Activated naive CD4-positive, alpha-beta T cell treated with anti-CD3 and anti-CD28 coated beads for 36 hours (primary cell): ENCODE data around the gene SLMAP. TPM values are rescaled to one million over a fixed set of nuclear protein-coding genes. Genes with fewer than 3 reads are reported as not detected.

ENCODE experiments used
- CTCF ChIA-PET: fragments of 350-600 bp; sonication (Branson Sonifier 250); formaldehyde crosslinking; loops from one replicate; lab custom pipeline; 2021; ENCODE audit warnings: antibody characterized with exemption; lab: Charles Lee
- DNase-seq: peaks from one replicate; pipeline ENCODE4 v3.0.0-alpha.2; 2020
- H3K27ac Mint-ChIP-seq: one replicate; pipeline ENCODE4 v1.8.0; 2021; ENCODE audit warnings: mild to moderate bottlenecking, mixed read lengths
- H3K27me3 Mint-ChIP-seq: one replicate; pipeline ENCODE4 v1.8.0; 2021; ENCODE audit warnings: low read depth, mixed read lengths
- H3K36me3 Mint-ChIP-seq: one replicate; pipeline ENCODE4 v1.8.0; 2021; ENCODE audit warnings: low read depth, mixed read lengths
- H3K4me1 Mint-ChIP-seq: one replicate; pipeline ENCODE4 v1.8.0; 2021; ENCODE audit warnings: low read depth, mixed read lengths
- H3K4me3 Mint-ChIP-seq: one replicate; pipeline ENCODE4 v1.8.0; 2021; ENCODE audit warnings: mild to moderate bottlenecking, moderate library complexity, mixed read lengths
- H3K9me3 Mint-ChIP-seq: one replicate; pipeline ENCODE4 v1.8.0; 2021; ENCODE audit warnings: mixed read lengths
- intact Hi-C: fragments of 100-400 bp; cut with micrococcal nuclease; formaldehyde crosslinking; loops from one replicate; pipeline ENCODE4 v1.15.1; 2023
- total RNA-seq, 2 experiments: library from RNA; stranded (reverse); gene quantifications; one replicate each; pipeline ENCODE4 v1.2.3, GENCODE V29; 2021

The SLMAP gene
- total RNA-seq, 2 experiments from 2014 or later, result 35.1 TPM

DNA sequence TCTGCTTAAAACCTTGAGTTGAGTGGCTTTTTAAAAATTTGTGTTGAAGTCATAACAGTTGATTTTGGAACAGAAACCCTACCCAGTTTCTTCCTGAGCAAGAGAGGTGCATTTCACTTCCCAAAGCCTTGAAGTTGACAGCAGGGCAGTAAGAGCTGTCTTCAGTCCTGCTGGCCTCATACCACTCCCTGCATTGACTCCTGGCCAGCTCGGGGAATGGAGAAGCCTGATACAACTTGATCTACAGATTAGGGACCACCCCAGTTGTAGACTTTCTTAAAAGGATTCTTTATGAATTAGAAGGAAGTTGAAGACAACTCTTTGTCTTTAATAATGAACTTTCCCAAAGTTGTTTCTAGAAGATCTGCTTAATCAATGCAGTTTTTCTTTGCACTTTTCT, 161.5 kb downstream of the SLMAP start:
- Mint-ChIP-seq H3K9me3 (no peaks in the 10 kb centered on the region), H3K4me3 (no peak overlapping the region), H3K4me1 (no peaks in the 10 kb centered on the region), H3K36me3 (peaks cover 34% of the 10 kb centered on the region), H3K27me3 (no peaks in the 10 kb centered on the region), H3K27ac (no peak overlapping the region)
- CTCF ChIA-PET, result interaction anchor here (0.6 kb wide), 1 partner anchor 206 kb away, joined by 4 read pairs; no protein-coding TSS in a partner anchor
- intact Hi-C loops, result no loop called here
- no peak for DNase-seq

DNA sequence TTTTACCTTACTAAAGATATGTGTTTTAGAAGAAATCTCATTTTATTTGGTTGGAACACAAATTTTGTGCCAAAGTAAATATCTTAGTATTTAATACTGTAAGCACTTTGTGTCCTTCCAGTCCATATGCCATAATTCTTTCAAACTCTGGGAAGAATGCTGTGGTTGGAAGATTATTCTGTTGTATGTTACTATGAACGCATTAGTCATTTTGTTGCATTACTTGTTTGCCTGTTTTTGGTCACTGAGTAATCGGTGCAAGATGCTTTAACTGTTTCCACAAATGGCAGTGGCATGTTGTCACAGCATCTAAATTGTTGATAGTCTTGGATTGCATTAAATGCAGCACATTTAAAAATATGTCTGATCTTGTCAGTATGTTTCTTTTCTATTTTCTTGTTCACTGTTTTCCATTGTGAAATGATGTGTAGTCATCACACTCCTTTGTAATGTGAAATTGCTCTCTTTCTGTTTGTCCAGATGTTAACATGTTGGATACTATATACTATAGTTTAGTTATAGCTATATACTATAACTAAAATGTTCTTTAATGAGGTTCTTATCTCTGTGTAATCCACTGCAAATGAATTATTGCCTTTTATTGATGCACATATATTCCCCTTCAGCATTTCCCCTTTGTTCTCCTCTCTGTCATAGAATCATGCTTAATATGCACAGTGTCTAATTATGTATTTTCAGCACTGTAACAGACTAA, 162.2 kb downstream of the SLMAP start:
- Mint-ChIP-seq H3K9me3 (no peaks in the 10 kb centered on the region), H3K4me1 (no peaks in the 10 kb centered on the region), H3K27ac (no peak overlapping the region), H3K4me3 (no peak overlapping the region), H3K36me3 (peaks cover 38% of the 10 kb centered on the region), H3K27me3 (no peaks in the 10 kb centered on the region)
- no peak for DNase-seq
- CTCF ChIA-PET, result no interaction called here
- intact Hi-C loops, result no loop called here

DNA sequence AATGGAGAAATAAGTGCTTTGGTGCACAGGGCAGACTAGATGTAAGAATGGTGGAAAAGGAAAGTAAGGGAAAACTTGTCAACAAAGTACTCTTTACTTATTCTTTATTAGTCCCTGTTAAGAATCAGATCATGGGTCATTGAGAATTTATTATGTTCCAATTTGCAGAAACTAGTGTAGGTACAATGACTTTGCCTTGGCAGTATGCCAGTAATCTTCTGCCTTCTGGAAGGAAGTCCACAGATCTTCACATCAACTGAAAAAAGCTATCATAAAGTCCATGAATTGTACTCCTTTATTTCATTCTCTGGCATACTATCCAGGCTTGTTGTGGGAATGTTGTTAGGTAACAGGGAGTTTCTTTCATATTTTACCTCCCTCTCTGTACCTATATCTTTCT, 163.9 kb downstream of the SLMAP start:
- Mint-ChIP-seq H3K4me3 (no peak overlapping the region), H3K27me3 (no peaks in the 10 kb centered on the region), H3K4me1 (no peaks in the 10 kb centered on the region), H3K27ac (no peak overlapping the region), H3K36me3 (peaks cover 43% of the 10 kb centered on the region), H3K9me3 (no peaks in the 10 kb centered on the region)
- no peak for DNase-seq
- intact Hi-C loops, result no loop called here
- CTCF ChIA-PET, result no interaction called here

DNA sequence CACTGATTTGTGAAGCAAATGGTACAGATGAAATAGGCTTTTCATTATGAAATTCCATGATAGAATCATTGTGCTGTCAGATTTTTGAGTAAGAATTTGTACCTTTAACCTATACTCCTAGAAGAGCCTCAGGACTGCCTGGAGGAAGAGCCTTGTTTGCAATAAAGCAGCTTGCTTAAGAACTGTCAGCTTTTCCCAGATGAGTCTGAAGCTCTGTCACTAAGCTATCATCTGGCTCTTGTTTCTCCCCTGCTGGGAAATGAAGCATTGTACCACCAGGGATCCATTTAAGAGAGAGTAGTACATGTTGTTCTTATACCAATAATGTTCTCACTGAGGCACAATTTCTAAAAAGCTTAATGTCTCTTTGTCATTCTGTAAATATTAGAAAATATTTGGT, 167.0 kb downstream of the SLMAP start:
- H3K4me1 Mint-ChIP-seq, result no peaks in the 10 kb centered on the region
- CTCF ChIA-PET, result interaction anchor here (0.6 kb wide), 2 partner anchors 188 to 645 kb away, joined by 3 read pairs; no protein-coding TSS in a partner anchor
- DNase-seq, result no peak
- H3K9me3 Mint-ChIP-seq, result no peaks in the 10 kb centered on the region
- intact Hi-C loops, result no loop called here
- peaks cover 30% of the 10 kb centered on the region for H3K36me3 Mint-ChIP-seq
- H3K4me3 Mint-ChIP-seq, result no peak overlapping the region
- H3K27ac Mint-ChIP-seq, result no peak overlapping the region
- no peaks in the 10 kb centered on the region for H3K27me3 Mint-ChIP-seq

DNA sequence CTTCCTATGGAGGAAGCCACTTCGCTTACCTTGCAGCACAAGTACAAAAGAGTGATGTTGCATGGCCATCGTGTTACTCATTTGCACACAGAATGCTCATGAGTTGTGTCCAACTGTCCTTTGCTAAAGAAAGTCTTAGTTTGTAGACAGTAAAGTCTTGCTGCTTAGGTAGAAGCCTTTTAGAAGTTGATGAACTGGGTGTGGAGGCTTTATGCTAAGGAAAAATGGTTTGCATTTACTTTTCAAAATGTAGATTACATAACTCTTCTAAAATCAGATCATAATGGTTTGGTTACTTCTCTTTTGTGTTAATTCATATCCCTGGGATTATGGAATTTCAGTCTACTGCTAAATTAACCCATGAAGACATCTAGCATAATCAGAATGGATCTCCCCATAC, 167.6 kb downstream of the SLMAP start:
- intact Hi-C loops, result no loop called here
- Mint-ChIP-seq H3K9me3 (no peaks in the 10 kb centered on the region), H3K36me3 (peaks cover 30% of the 10 kb centered on the region), H3K27ac (no peak overlapping the region), H3K27me3 (no peaks in the 10 kb centered on the region), H3K4me3 (no peak overlapping the region), H3K4me1 (no peaks in the 10 kb centered on the region)
- DNase-seq, result no peak
- CTCF ChIA-PET, result interaction anchor here (0.6 kb wide), 1 partner anchor 189 kb away, joined by 3 read pairs; no protein-coding TSS in a partner anchor

DNA sequence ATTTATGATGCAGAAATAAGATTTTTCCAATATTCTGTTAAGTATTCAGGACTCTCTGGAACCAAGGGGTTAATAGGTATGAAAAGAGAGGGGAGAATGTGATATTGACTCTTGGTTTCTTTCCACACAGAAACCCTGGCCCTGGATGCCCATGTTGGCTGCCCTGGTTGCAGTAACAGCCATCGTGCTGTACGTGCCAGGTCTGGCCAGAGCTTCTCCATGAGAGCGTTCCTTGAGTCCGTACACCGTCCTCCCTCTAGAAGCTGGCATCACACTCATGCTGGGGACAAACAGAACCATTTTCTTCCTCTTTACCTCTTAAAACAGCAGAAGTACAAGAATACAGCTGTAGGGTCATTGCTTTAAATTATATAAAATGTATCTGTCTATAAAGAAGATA, 171.1 kb downstream of the SLMAP start:
- no peak for DNase-seq
- Mint-ChIP-seq H3K27me3 (no peaks in the 10 kb centered on the region), H3K27ac (no peak overlapping the region), H3K4me3 (no peak overlapping the region), H3K36me3 (peaks cover 26% of the 10 kb centered on the region), H3K9me3 (no peaks in the 10 kb centered on the region), H3K4me1 (no peaks in the 10 kb centered on the region)
- intact Hi-C loops, result no loop called here
- CTCF ChIA-PET, result no interaction called here

DNA sequence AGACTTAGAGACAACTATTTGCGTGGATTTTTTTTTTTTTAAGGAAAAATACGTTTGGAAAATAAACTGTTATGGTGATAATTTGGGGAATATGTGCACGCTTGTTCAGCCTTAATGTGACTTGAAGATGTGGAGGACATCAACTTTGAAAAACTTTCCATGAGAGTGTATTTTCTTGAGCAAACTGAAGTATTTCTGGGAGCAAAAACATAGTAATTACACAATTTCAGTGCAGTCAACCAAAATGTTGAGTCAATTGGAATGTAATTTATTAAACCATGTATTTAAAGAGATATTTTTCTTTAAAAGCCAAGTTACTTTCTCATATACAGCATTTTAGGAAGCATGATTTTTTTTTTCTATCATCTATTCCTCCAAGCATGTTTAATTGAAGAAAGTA, 171.8 kb downstream of the SLMAP start:
- Mint-ChIP-seq H3K4me3 (no peak overlapping the region), H3K9me3 (no peaks in the 10 kb centered on the region), H3K36me3 (peaks cover 25% of the 10 kb centered on the region), H3K4me1 (no peaks in the 10 kb centered on the region), H3K27ac (no peak overlapping the region), H3K27me3 (no peaks in the 10 kb centered on the region)
- CTCF ChIA-PET, result no interaction called here
- intact Hi-C loops, result no loop called here
- no peak for DNase-seq

DNA sequence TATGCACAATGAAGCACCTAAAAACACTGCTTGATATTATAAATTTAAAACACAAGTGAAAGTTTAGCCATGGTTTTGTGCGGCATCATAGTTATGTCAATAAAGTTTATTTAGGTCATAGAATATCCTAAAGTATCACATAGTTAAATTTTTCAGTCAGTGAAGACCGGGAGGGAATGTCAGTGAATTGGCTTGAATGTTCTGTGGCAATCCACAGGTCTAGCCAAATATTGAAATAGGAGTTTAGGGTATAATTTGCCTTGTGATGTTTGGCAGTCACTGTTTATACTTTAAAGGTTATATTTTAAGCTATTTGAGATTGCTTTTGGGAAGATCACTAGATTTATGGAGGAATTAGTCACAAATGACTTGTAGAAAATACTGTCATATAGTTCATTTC, 172.4 kb downstream of the SLMAP start:
- Mint-ChIP-seq H3K4me1 (no peaks in the 10 kb centered on the region), H3K27ac (no peak overlapping the region), H3K36me3 (peaks cover 21% of the 10 kb centered on the region), H3K27me3 (no peaks in the 10 kb centered on the region), H3K9me3 (no peaks in the 10 kb centered on the region), H3K4me3 (no peak overlapping the region)
- no peak for DNase-seq
- intact Hi-C loops, result no loop called here
- CTCF ChIA-PET, result no interaction called here

DNA sequence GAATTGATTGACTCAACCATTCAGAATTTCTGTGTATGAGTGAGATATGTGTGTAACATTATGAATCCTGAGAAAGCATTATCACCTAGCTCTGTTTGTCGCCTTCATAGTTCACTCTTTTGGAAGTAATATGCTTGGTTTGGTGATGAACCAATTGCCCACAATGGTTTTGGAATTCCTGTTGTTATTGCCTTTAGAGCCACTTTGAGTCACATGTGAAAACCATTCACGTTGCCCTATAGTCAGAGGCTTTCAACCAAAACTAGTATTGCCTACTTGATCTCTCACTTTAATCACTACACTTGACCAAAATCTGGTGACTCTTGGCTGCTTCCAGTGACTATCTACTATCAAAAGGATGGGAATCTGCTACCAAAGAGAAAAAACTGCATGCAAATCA, 173.9 kb downstream of the SLMAP start:
- Mint-ChIP-seq H3K27ac (no peak overlapping the region), H3K36me3 (peaks cover 15% of the 10 kb centered on the region)
- intact Hi-C loops, result no loop called here

DNA sequence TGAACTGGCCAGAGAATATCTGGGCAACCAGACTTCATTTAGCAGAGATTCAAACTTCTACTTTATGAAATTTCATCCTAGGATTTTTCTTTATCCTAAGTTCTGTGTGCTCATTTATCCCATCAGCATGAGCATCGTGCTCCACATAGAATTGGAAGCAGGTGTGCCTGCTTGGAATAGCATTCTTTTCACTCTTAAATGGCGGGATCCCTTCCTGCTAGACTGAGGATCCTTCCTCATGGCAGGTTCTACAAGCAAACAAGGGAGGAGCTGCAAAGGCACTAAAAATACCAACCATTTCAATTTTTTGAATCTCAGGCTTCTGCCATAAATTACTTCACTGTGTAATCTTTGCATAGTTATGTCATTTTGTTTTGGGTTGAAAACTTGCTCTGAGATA, 177.5 kb downstream of the SLMAP start:
- no peak for DNase-seq
- Mint-ChIP-seq H3K27me3 (no peaks in the 10 kb centered on the region), H3K9me3 (no peaks in the 10 kb centered on the region), H3K4me1 (no peaks in the 10 kb centered on the region), H3K36me3 (peaks cover 6% of the 10 kb centered on the region), H3K27ac (no peak overlapping the region), H3K4me3 (no peak overlapping the region)
- intact Hi-C loops, result no loop called here
- CTCF ChIA-PET, result no interaction called here

More for the DNA sequence above, 173.9 kb downstream of the SLMAP start:
- no peaks in the 10 kb centered on the region for H3K4me1 Mint-ChIP-seq
- no peak overlapping the region for H3K4me3 Mint-ChIP-seq
- H3K9me3 Mint-ChIP-seq, result no peaks in the 10 kb centered on the region
- H3K27me3 Mint-ChIP-seq, result no peaks in the 10 kb centered on the region
- DNase-seq, result no peak
- CTCF ChIA-PET, result interaction anchor here (0.7 kb wide), 1 partner anchor 171 kb away, joined by 3 read pairs; no protein-coding TSS in a partner anchor

DNA sequence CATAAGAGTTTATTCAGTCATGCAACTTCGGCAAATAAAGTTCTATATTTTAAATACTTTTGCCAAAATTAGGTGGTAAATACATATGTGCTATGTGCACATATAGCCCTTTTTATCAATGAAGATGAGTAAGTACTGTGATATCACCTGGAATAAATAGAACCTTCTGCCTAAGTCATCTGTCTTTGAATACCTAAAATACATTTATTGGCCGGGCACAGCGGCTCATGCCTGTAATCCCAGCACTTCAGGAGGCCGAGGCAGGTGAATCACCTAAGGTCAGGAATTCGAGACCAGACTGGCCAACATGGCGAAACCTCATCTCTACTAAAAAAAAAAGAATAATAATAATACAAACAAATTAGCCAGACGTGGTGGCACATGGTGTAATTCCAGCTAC, 178.3 kb downstream of the SLMAP start:
- no peak for DNase-seq
- no peaks in the 10 kb centered on the region for H3K9me3 Mint-ChIP-seq
- intact Hi-C loops, result no loop called here
- no peaks in the 10 kb centered on the region for H3K4me1 Mint-ChIP-seq
- no peaks in the 10 kb centered on the region for H3K27me3 Mint-ChIP-seq
- no peak overlapping the region for H3K27ac Mint-ChIP-seq
- H3K36me3 Mint-ChIP-seq, result peaks cover 6% of the 10 kb centered on the region
- CTCF ChIA-PET, result interaction anchor here (0.6 kb wide), 1 partner anchor 422 kb away, joined by 6 read pairs; no protein-coding TSS in a partner anchor
- no peak overlapping the region for H3K4me3 Mint-ChIP-seq

DNA sequence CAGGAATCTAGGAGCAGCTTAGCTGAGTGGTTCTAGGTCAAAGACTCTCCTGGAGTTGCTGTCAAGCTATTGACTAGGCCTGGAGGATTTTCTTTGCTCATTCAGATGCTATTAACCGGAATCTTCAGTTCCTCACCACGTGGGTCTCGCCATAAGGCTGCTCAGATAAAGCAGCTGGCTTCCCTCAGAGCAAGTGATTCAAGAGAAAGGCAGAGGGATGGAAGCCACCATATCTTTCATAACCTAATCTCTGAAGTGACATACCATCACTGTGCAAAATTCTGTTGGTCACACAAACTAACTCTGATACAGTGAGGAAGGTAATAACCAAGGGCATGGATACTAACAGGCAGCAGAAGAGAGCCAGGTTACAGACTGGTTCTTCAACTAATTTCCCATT, 179.4 kb downstream of the SLMAP start:
- intact Hi-C loops, result no loop called here
- no peak overlapping the region for H3K4me3 Mint-ChIP-seq
- H3K36me3 Mint-ChIP-seq, result peaks cover 6% of the 10 kb centered on the region
- no peak for DNase-seq
- no peaks in the 10 kb centered on the region for H3K4me1 Mint-ChIP-seq
- no peaks in the 10 kb centered on the region for H3K27me3 Mint-ChIP-seq
- CTCF ChIA-PET, result no interaction called here
- H3K9me3 Mint-ChIP-seq, result no peaks in the 10 kb centered on the region
- no peak overlapping the region for H3K27ac Mint-ChIP-seq

DNA sequence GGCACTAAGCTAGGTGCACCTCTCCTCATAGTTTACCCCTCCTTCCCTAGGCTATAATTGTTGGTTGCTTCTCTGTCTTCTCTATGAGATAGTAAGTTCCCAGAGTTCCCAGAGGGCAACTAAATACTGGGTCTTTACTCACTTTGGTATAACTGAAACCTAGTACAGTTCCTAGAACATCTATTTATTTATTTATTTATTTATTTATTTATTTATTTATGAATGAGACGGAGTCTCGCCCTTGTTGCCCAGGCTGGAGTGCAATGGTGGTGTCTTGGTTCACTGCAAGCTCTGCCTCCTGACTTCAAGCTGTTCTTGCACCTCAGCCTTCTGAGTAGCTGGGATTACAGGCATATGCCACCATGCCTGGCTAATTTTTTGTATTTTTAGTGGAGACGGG, 181.0 kb downstream of the SLMAP start:
- CTCF ChIA-PET, result no interaction called here
- Mint-ChIP-seq H3K27me3 (no peaks in the 10 kb centered on the region), H3K4me3 (no peak overlapping the region), H3K36me3 (peaks cover 9% of the 10 kb centered on the region), H3K4me1 (no peaks in the 10 kb centered on the region), H3K9me3 (peaks cover 4% of the 10 kb centered on the region), H3K27ac (no peak overlapping the region)
- intact Hi-C loops, result no loop called here
- DNase-seq, result no peak
